Measurements from ENCODE around the gene GOLGA7B. TPM values are rescaled to one million over a fixed set of nuclear protein-coding genes. Genes with fewer than 3 reads are reported as not detected.

GOLGA7B gene
- total and polyA plus RNA-seq, 9 of the 15 experiments (the other 6 are each of a cell fraction or from before 2014, with no cell fraction given): 0.03 to 0.07 (median 0.04) TPM; not detected in 3

DNA sequence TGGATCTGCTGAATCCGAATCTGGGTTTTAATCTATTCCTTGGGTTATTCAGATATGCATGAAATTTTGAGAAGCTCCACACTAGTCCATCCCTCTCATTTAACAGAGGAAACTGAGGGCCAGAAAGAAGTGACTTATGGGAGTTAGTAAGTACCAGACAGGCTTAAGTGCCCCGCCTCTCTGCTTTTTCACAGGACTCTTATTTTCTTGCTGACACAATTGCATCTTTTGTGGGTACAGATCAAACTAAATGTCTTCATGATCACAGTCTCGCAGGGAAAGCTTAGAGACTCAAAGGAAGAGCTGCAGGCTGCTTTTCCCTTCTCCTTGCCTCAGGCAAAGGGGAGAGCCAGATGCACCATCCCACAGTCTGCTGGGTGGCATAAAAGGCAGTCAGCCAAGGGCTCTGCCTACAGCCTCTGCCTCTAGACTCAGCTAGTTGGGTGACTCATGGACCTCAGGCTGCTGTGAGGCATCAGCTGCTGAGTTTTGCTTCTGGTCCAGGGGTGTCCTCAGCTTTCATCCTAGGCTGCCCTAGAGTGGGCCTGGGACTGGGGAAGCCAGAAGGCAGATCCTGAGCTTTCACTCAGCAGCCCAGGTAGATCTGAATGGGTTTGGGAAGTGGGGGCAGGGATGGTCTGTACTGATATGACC, 11.6 kb downstream of the GOLGA7B start (continued):
- TF ChIP-seq SRF (CRISPR knock-in tag; IDR thresholded peaks at IDR 0.05) (no peak), NRF1 (conservative IDR thresholded peaks at IDR 0.05 in 1 of 2, IDR thresholded peaks at IDR 0.05 in 1 of 2) (no peak), CCAR2 (IDR thresholded peaks at IDR 0.05; ENCODE audit: low read depth, low read length) (no peak), ZBTB1 (CRISPR knock-in tag; IDR thresholded peaks at IDR 0.05; ENCODE audit: borderline replicate concordance, low read depth) (no peak), ZZZ3 (IDR thresholded peaks at IDR 0.05) (no peak), ESRRA (IDR thresholded peaks at IDR 0.05; ENCODE audit: borderline replicate concordance, low read depth) (no peak), U2AF1 (optimal IDR thresholded peaks at IDR 0.05; ENCODE audit: low read depth, low read length) (no peak)
- TF ChIP-seq, protein P1, sequence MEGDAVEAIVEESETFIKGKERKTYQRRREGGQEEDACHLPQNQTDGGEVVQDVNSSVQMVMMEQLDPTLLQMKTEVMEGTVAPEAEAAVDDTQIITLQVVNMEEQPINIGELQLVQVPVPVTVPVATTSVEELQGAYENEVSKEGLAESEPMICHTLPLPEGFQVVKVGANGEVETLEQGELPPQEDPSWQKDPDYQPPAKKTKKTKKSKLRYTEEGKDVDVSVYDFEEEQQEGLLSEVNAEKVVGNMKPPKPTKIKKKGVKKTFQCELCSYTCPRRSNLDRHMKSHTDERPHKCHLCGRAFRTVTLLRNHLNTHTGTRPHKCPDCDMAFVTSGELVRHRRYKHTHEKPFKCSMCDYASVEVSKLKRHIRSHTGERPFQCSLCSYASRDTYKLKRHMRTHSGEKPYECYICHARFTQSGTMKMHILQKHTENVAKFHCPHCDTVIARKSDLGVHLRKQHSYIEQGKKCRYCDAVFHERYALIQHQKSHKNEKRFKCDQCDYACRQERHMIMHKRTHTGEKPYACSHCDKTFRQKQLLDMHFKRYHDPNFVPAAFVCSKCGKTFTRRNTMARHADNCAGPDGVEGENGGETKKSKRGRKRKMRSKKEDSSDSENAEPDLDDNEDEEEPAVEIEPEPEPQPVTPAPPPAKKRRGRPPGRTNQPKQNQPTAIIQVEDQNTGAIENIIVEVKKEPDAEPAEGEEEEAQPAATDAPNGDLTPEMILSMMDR (IDR thresholded peaks at IDR 0.05 in 2 of 3, conservative IDR thresholded peaks at IDR 0.05 in 1 of 3; ENCODE audit: insufficient read depth in 2 of 3, low read depth in 1 of 3, low read length in 3 of 3): no peak
- TF ChIP-seq, protein P2, sequence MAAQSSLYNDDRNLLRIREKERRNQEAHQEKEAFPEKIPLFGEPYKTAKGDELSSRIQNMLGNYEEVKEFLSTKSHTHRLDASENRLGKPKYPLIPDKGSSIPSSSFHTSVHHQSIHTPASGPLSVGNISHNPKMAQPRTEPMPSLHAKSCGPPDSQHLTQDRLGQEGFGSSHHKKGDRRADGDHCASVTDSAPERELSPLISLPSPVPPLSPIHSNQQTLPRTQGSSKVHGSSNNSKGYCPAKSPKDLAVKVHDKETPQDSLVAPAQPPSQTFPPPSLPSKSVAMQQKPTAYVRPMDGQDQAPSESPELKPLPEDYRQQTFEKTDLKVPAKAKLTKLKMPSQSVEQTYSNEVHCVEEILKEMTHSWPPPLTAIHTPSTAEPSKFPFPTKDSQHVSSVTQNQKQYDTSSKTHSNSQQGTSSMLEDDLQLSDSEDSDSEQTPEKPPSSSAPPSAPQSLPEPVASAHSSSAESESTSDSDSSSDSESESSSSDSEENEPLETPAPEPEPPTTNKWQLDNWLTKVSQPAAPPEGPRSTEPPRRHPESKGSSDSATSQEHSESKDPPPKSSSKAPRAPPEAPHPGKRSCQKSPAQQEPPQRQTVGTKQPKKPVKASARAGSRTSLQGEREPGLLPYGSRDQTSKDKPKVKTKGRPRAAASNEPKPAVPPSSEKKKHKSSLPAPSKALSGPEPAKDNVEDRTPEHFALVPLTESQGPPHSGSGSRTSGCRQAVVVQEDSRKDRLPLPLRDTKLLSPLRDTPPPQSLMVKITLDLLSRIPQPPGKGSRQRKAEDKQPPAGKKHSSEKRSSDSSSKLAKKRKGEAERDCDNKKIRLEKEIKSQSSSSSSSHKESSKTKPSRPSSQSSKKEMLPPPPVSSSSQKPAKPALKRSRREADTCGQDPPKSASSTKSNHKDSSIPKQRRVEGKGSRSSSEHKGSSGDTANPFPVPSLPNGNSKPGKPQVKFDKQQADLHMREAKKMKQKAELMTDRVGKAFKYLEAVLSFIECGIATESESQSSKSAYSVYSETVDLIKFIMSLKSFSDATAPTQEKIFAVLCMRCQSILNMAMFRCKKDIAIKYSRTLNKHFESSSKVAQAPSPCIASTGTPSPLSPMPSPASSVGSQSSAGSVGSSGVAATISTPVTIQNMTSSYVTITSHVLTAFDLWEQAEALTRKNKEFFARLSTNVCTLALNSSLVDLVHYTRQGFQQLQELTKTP (IDR thresholded peaks at IDR 0.05; ENCODE audit: low read depth in 1 of 2, partially characterized antibody in 2 of 2): no peak
- TF ChIP-seq, protein P3, sequence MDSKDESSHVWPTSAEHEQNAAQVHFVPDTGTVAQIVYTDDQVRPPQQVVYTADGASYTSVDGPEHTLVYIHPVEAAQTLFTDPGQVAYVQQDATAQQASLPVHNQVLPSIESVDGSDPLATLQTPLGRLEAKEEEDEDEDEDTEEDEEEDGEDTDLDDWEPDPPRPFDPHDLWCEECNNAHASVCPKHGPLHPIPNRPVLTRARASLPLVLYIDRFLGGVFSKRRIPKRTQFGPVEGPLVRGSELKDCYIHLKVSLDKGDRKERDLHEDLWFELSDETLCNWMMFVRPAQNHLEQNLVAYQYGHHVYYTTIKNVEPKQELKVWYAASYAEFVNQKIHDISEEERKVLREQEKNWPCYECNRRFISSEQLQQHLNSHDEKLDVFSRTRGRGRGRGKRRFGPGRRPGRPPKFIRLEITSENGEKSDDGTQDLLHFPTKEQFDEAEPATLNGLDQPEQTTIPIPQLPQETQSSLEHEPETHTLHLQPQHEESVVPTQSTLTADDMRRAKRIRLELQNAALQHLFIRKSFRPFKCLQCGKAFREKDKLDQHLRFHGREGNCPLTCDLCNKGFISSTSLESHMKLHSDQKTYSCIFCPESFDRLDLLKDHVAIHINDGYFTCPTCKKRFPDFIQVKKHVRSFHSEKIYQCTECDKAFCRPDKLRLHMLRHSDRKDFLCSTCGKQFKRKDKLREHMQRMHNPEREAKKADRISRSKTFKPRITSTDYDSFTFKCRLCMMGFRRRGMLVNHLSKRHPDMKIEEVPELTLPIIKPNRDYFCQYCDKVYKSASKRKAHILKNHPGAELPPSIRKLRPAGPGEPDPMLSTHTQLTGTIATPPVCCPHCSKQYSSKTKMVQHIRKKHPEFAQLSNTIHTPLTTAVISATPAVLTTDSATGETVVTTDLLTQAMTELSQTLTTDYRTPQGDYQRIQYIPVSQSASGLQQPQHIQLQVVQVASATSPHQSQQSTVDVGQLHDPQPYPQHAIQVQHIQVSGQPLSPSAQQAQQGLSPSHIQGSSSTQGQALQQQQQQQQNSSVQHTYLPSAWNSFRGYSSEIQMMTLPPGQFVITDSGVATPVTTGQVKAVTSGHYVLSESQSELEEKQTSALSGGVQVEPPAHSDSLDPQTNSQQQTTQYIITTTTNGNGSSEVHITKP (IDR thresholded peaks at IDR 0.05; ENCODE audit: partially characterized antibody): no peak
- TF ChIP-seq, protein P4, sequence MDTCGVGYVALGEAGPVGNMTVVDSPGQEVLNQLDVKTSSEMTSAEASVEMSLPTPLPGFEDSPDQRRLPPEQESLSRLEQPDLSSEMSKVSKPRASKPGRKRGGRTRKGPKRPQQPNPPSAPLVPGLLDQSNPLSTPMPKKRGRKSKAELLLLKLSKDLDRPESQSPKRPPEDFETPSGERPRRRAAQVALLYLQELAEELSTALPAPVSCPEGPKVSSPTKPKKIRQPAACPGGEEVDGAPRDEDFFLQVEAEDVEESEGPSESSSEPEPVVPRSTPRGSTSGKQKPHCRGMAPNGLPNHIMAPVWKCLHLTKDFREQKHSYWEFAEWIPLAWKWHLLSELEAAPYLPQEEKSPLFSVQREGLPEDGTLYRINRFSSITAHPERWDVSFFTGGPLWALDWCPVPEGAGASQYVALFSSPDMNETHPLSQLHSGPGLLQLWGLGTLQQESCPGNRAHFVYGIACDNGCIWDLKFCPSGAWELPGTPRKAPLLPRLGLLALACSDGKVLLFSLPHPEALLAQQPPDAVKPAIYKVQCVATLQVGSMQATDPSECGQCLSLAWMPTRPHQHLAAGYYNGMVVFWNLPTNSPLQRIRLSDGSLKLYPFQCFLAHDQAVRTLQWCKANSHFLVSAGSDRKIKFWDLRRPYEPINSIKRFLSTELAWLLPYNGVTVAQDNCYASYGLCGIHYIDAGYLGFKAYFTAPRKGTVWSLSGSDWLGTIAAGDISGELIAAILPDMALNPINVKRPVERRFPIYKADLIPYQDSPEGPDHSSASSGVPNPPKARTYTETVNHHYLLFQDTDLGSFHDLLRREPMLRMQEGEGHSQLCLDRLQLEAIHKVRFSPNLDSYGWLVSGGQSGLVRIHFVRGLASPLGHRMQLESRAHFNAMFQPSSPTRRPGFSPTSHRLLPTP (IDR thresholded peaks at IDR 0.05; ENCODE audit: borderline replicate concordance, extremely low read depth, insufficient read length): no peak

All from K562 (cell line).